Hematopoietic multipotent progenitor cell treated with erythropoietin and hydrocortisone succinate and interleukin-3 and kit ligand, for 17 days (in vitro differentiated cells): ENCODE data around the gene ARHGAP8.
"Not testable (repeated sequence)": the region's sequence is repeated elsewhere in the genome, so short reads cannot be mapped to it uniquely, and the experiment has no call there.

Experiments used
- DNase-seq: peaks from one replicate; pipeline ENCODE4 v3.0.0-alpha.2; 2015; ENCODE audit warnings: low spot score

The ARHGAP8 gene

DNA sequence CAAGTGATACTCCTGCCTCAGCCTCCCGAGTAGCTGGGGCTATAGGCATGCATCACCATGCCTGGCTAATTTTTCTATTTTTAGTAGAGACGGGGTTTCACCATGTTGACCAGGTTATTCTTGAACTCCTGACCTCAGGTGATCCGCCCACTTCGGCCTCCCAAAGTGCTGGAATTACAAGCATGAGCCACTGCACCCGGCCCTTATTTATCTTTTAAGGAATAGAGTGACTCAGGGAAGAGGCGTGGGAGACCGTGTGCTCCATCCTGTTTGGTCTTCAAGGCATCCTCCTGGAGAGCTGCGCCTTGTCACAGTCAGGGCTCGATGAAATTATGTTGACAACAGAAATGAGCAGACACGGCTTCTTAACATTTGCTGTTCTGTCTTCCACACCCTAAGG lies 12.7 kb upstream of the ARHGAP8 start:
- DNase-seq = not testable (repeated sequence)

GRCh38 chr22:44740307-44740706 lies 12.1 kb upstream of the ARHGAP8 start:
- DNase-seq = no peak

GRCh38 chr22:44741929-44742328 lies 10.4 kb upstream of the ARHGAP8 start:
- DNase-seq = no peak

- no peak for DNase-seq
Observed at GRCh38 chr22:44743247-44743646, 9.1 kb upstream of the ARHGAP8 start.

- DNase-seq = no peak
Observed at GRCh38 chr22:44743804-44744211, 8.6 kb upstream of the ARHGAP8 start.

GRCh38 chr22:44745853-44746789 lies 6.3 kb upstream of the ARHGAP8 start:
- no peak for DNase-seq

- not testable (repeated sequence) for DNase-seq
Observed at GRCh38 chr22:44747784-44748127, 4.6 kb upstream of the ARHGAP8 start.

DNA sequence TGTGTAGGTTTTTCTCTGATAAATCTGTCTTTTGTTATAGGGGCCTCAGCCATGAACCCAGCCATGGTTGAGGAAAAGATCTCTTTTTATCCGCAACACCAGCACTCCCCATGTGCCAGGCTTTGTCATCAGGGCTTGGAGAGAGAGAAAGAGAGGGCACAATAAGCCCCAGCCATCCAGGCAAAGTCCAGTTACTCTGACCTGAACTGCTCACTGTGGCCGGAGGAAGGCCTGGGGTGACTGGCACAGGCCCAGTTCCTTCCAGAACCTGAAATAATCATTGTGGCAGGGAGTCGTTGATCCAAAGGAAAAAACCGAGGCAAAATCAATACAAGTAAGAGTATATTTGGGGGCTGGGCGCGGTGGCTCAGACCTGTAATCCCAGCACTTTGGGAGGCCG lies 3.9 kb upstream of the ARHGAP8 start:
- DNase-seq = no peak

GRCh38 chr22:44750481-44750880 lies 1.9 kb upstream of the ARHGAP8 start:
- DNase-seq = no peak

DNA sequence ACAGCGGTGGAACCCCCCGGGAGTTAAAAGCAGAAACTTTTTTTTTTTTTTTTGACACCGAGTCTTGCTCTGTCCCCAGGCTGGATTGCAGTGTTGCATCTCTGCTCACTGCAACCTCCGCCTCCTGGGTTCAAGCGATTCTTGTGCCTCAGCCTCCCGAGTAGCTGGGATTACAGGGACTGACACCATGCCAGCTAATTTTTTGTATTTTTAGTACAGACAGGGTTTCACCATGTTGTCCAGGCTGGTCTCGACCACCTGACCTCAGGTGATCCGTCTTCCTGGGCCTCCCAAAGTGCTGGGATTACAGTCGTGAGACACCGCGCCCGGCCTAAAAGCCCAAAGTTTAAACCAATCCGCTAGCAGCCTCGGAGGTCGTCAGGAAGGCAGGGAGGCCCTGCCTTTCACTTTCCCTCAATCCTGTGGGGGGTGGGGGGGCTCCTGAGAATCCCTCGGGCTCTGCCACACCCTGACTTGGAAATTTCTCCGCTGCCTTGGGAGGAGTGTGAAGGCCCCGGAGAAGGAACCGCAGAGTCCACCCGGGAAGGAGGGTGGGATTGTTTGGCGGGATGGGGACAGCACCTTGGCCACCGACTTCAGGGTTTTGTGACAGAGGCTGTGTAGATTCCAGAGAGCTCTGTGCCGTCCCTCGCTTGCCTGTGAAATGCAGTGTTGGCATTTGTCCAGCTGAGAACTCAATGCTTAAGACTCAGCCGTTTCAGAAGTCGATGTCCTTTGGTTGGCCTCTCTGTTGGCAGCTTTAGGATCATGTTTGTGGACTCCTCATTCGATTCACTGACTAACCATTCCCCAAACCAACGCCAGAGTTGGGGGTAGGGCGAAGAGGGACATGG lies 1.0 kb downstream of the ARHGAP8 start:
- DNase-seq = no peak

GRCh38 chr22:44754998-44755397 lies 2.6 kb downstream of the ARHGAP8 start:
- DNase-seq = no peak

- DNase-seq = no peak
Observed at GRCh38 chr22:44755417-44755816, 3.0 kb downstream of the ARHGAP8 start.

GRCh38 chr22:44755956-44756361 lies 3.6 kb downstream of the ARHGAP8 start:
- no peak for DNase-seq

GRCh38 chr22:44758344-44758973 lies 6.1 kb downstream of the ARHGAP8 start:
- DNase-seq = no peak

GRCh38 chr22:44759001-44759400 lies 6.6 kb downstream of the ARHGAP8 start:
- DNase-seq = no peak

- no peak for DNase-seq
Observed at GRCh38 chr22:44759430-44760310, 7.3 kb downstream of the ARHGAP8 start.

GRCh38 chr22:44760476-44760875 lies 8.1 kb downstream of the ARHGAP8 start:
- no peak for DNase-seq

DNA sequence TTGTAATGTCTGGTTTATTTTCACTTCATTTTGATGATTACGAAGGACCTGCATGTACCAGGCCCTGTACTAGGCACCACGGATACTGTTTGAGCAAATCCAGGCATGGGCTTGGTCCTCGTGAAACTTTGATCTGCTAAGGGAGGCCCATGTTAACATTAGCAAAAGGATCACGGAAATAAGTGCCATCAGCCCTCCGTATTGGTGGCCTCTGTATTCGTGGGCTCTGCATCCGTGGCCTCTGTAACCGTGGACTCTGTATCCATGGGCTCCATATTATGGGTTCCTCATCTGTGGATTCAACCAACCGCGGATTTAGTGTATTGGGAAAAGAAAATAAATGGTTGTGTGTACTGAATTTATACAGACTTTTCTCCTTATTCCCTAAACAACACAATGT lies 8.7 kb downstream of the ARHGAP8 start:
- DNase-seq = no peak

GRCh38 chr22:44764373-44764772 lies 12.0 kb downstream of the ARHGAP8 start:
- DNase-seq = no peak

DNA sequence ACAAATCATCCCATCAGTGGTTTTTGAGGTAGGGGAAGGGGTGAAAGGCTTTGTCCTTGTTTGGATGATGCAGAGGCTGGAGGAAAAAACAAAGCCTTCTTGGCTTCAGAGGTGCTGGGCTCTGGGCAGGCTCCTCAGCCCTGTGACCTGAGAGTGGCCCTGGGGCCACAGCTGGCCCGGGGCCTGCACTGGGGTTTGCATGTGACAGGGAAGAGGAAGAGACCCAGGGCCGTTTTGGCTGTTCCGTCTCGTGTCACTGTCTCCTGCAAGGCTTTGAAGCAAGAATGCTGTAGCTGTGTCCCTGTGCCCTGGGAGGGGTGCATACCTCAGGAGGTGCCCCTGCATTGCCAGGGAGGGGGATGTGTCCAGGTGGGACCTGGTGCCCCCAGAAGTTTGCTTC lies 12.6 kb downstream of the ARHGAP8 start:
- no peak for DNase-seq

- DNase-seq = no peak
Observed at GRCh38 chr22:44765571-44766285, 13.4 kb downstream of the ARHGAP8 start.
